HepG2 (cell line): ENCODE data around the gene ZNF343. TPM values are rescaled to one million over a fixed set of nuclear protein-coding genes. Genes with fewer than 3 reads are reported as not detected.

ENCODE experiments used
- CEBPB ChIP-seq: IDR thresholded peaks from 2 replicates; pipeline ENCODE4 v1.6.1; 2011; ENCODE audit warnings: low read depth, low read length, improper control_type of control experiment, borderline replicate concordance
- ESRRA ChIP-seq: sonication (generic); formaldehyde crosslinking; IDR thresholded peaks from 2 replicates; pipeline ENCODE4 v1.5.1; 2020; ENCODE audit warnings: mild to moderate bottlenecking, low read depth, missing genetic modification reagents
- GATAD2A ChIP-seq: IDR thresholded peaks from 2 replicates; pipeline ENCODE4 v1.6.1; 2016
- MLLT10 ChIP-seq: sonication (generic); formaldehyde crosslinking; IDR thresholded peaks from 2 replicates; pipeline ENCODE4 v1.4.0; 2020; ENCODE audit warnings: missing genetic modification reagents
- NCOA2 ChIP-seq: sonication (generic); formaldehyde crosslinking; IDR thresholded peaks from 2 replicates; pipeline ENCODE4 v1.8.0; 2022; ENCODE audit warnings: inconsistent platforms
- NFKBIZ ChIP-seq: IDR thresholded peaks from 2 replicates; pipeline ENCODE4 v1.6.1; 2018; ENCODE audit warnings: missing genetic modification reagents, missing compliant biosample characterization
- PLRG1 ChIP-seq: fragments of 450-650 bp; conservative IDR thresholded peaks from 2 replicates; pipeline ENCODE4 v1.6.1; 2016
- PLSCR1 ChIP-seq: sonication (generic); formaldehyde crosslinking; IDR thresholded peaks from 2 replicates; pipeline ENCODE4 v1.5.0; 2020; ENCODE audit warnings: missing genetic modification reagents, mild to moderate bottlenecking, borderline replicate concordance
- PRPF4 ChIP-seq: fragments of 200-400 bp; formaldehyde crosslinking; IDR thresholded peaks from 2 replicates; pipeline ENCODE4 v1.6.1; 2016; ENCODE audit warnings: low read length, low read depth; ENCODE audit not compliant: poor library complexity, severe bottlenecking
- RAD21 ChIP-seq: fragments of 450-650 bp; formaldehyde crosslinking; IDR thresholded peaks from 2 replicates; pipeline ENCODE4 v1.5.0; 2020; ENCODE audit warnings: mild to moderate bottlenecking
- RARA ChIP-seq: IDR thresholded peaks from 2 replicates; pipeline ENCODE4 v1.6.1; 2016; ENCODE audit warnings: missing genetic modification reagents, missing compliant biosample characterization
- RFX5 ChIP-seq: IDR thresholded peaks from 2 replicates; pipeline ENCODE4 v1.6.1; 2011; ENCODE audit warnings: low read depth, low read length, improper control_type of control experiment
- SIX4 ChIP-seq: sonication (generic); formaldehyde crosslinking; IDR thresholded peaks from 2 replicates; pipeline ENCODE4 v1.4.0; 2020; ENCODE audit warnings: missing genetic modification reagents
- UBTF ChIP-seq: sonication (generic); formaldehyde crosslinking; IDR thresholded peaks from 2 replicates; pipeline ENCODE4 v1.4.0; 2020; ENCODE audit warnings: mild to moderate bottlenecking, missing genetic modification reagents
- ZHX1 ChIP-seq: sonication (generic); formaldehyde crosslinking; IDR thresholded peaks from 2 replicates; pipeline ENCODE4 v1.8.1; 2022; ENCODE audit warnings: low read depth, mild to moderate bottlenecking, missing genetic modification reagents
- ZNF33B ChIP-seq: sonication (generic); formaldehyde crosslinking; IDR thresholded peaks from 2 replicates; pipeline ENCODE4 v1.5.1; 2020; ENCODE audit warnings: mild to moderate bottlenecking, missing genetic modification reagents
- ZNF580 ChIP-seq: IDR thresholded peaks from 2 replicates; pipeline ENCODE4 v1.6.1; 2016; ENCODE audit warnings: low read depth, borderline replicate concordance
- ZNF7 ChIP-seq: IDR thresholded peaks from 2 replicates; pipeline ENCODE4 v1.6.1; 2016; ENCODE audit warnings: missing biosample characterization, missing genetic modification reagents
- ZNF776 ChIP-seq: sonication (generic); formaldehyde crosslinking; IDR thresholded peaks from 2 replicates; pipeline ENCODE4 v1.4.0; 2020; ENCODE audit warnings: mild to moderate bottlenecking, missing genetic modification reagents
- polyA plus RNA-seq, 8 experiments: library from polyadenylated mRNA; depleted of rRNA in 3 of 8; stranded (reverse) in 7 of 8; unstranded in 1 of 8; fragments of >200 nt; fragmentation: Illumina TruSeq in 4 of 8; extraction: Trizol in 4 of 8; gene quantifications; 2 replicates each; pipeline versions ENCODE4 v1.2.1 to v1.2.3, GENCODE V29; 2011 to 2016; ENCODE audit warnings: low read depth in 4 of 8, missing spikeins in 1 of 8, mixed read lengths in 1 of 8; ENCODE audit not compliant: insufficient read depth in 1 of 8
- total RNA-seq, 5 experiments: library from RNA; depleted of rRNA; stranded (reverse); fragments of >200 nt; fragmentation: Illumina TruSeq; extraction: Trizol; gene quantifications; 2 replicates each; pipeline ENCODE4 v1.2.3, GENCODE V29; 2016; ENCODE audit warnings: low read depth in 1 of 5

The ZNF343 gene
- total and polyA plus RNA-seq, 2 of the 13 experiments (the other 11 are each of a cell fraction or from before 2014, with no cell fraction given), result 16.4 to 22.1 TPM

GRCh38 chr20:2508631-2509467, at the start of gene ZNF343 (continued):
- TF ChIP-seq RARA (CRISPR knock-in tag), result peak; percentile 24; the same call in 1 of the 2 replicates
- TF ChIP-seq GATAD2A, result peak; percentile 6; the same call in 1 of the 2 replicates
- TF ChIP-seq ZNF33B (CRISPR knock-in tag), result no peak; the same call in 1 of the 2 replicates
- peak; percentile 48; the same call in 1 of the 2 replicates for TF ChIP-seq RFX5
- no peak for TF ChIP-seq ZNF7 (CRISPR knock-in tag)
- TF ChIP-seq ZNF580 (CRISPR knock-in tag), result peak; percentile 55; the same call in 1 of the 2 replicates
- no peak for TF ChIP-seq MLLT10 (CRISPR knock-in tag)
- peak; percentile 71; the same call in 1 of the 2 replicates for TF ChIP-seq ZHX1
- TF ChIP-seq PLRG1, result no peak
- TF ChIP-seq PRPF4, result no peak
- no peak for TF ChIP-seq CEBPB
- TF ChIP-seq PLSCR1, result no peak
- peak; percentile 33; the same call in 1 of the 2 replicates for TF ChIP-seq RAD21 (CRISPR knock-in tag)
- peak; percentile 77 for TF ChIP-seq UBTF
- no peak for TF ChIP-seq NFKBIZ (CRISPR knock-in tag)
- peak; percentile 84; the same call in 1 of the 2 replicates for TF ChIP-seq ZNF776 (CRISPR knock-in tag)
- TF ChIP-seq SIX4 (CRISPR knock-in tag), result peak; percentile 55; the same call in 1 of the 2 replicates
- peak; percentile 27; the same call in 1 of the 2 replicates for TF ChIP-seq NCOA2 (CRISPR knock-in tag)
- TF ChIP-seq ESRRA, result 0 out of 2 replicates have a peak, but pooled peaks have one; percentile 53
